IPS-18c (cell line): Measurements from ENCODE around the gene ACTN4.
"Not testable (repeated sequence)": the region's sequence is repeated elsewhere in the genome, so short reads cannot be mapped to it uniquely, and the experiment has no call there.

ENCODE experiments used
- H3K4me3 ChIP-seq: 2 replicates; pipeline ENCODE4 v1.7.0; 2013; ENCODE audit warnings: low read depth, mild to moderate bottlenecking, low read length, moderate library complexity; ENCODE audit not compliant: insufficient read depth
- H3K9me3 ChIP-seq: one replicate; pipeline ENCODE4 v1.6.1; 2013; ENCODE audit warnings: mild to moderate bottlenecking, low read length, moderate library complexity; ENCODE audit not compliant: control insufficient read depth, insufficient read depth

The ACTN4 gene

GRCh38 chr19:38744298-38744681 lies 96.8 kb downstream of the ACTN4 start, which contains the start of gene CAPN12:
TSS of gene CAPN12 (minus strand) at chr19:38744474. CDS start at chr19:38744165, 309 bp downstream.
- H3K4me3 ChIP-seq = no peak within 1 kb of the TSS
- H3K9me3 ChIP-seq = no peaks in the 10 kb centered on the region

GRCh38 chr19:38744874-38745273 lies 97.4 kb downstream of the ACTN4 start:
- H3K4me3 ChIP-seq = no peak overlapping the region

GRCh38 chr19:38745316-38745715 lies 97.9 kb downstream of the ACTN4 start:
- no peaks in the 10 kb centered on the region for H3K9me3 ChIP-seq
- H3K4me3 ChIP-seq = no peak overlapping the region

More at GRCh38 chr19:38744874-38745273, 97.4 kb downstream of the ACTN4 start:
- H3K9me3 ChIP-seq = no peaks in the 10 kb centered on the region

GRCh38 chr19:38753783-38754182 lies 106.3 kb downstream of the ACTN4 start:
- not testable (repeated sequence) for H3K4me3 ChIP-seq, H3K9me3 ChIP-seq

GRCh38 chr19:38754196-38754595 lies 106.7 kb downstream of the ACTN4 start:
- not testable (repeated sequence) for H3K9me3 ChIP-seq, H3K4me3 ChIP-seq

GRCh38 chr19:38759590-38760003 lies 112.1 kb downstream of the ACTN4 start:
- H3K9me3 ChIP-seq = no peaks in the 10 kb centered on the region

GRCh38 chr19:38760805-38761517 lies 113.5 kb downstream of the ACTN4 start:
- H3K9me3 ChIP-seq, H3K4me3 ChIP-seq: not testable (repeated sequence)

More at GRCh38 chr19:38759590-38760003, 112.1 kb downstream of the ACTN4 start:
- no peak overlapping the region for H3K4me3 ChIP-seq

- not testable (repeated sequence) for H3K4me3 ChIP-seq, H3K9me3 ChIP-seq
Measured at GRCh38 chr19:38761884-38762389, 114.5 kb downstream of the ACTN4 start.

- no peak overlapping the region for H3K4me3 ChIP-seq
- no peaks in the 10 kb centered on the region for H3K9me3 ChIP-seq
Measured at GRCh38 chr19:38763795-38764220, 116.4 kb downstream of the ACTN4 start.

- no peak overlapping the region for H3K4me3 ChIP-seq
Measured at GRCh38 chr19:38765214-38765613, 117.8 kb downstream of the ACTN4 start.

GRCh38 chr19:38766276-38767047 lies 119.0 kb downstream of the ACTN4 start:
- Histone ChIP-seq H3K4me3 (no peak overlapping the region), H3K9me3 (no peaks in the 10 kb centered on the region)

More at GRCh38 chr19:38765214-38765613, 117.8 kb downstream of the ACTN4 start:
- H3K9me3 ChIP-seq = no peaks in the 10 kb centered on the region

- H3K4me3 ChIP-seq = peak overlapping the region; percentile 38; the same call in 1 of the 2 replicates
Measured at GRCh38 chr19:38769635-38770211, 122.3 kb downstream of the ACTN4 start.

GRCh38 chr19:38770228-38770948 lies 122.9 kb downstream of the ACTN4 start:
- not testable (repeated sequence) for H3K9me3 ChIP-seq
- peak overlapping the region; percentile 38; the same call in 1 of the 2 replicates for H3K4me3 ChIP-seq

More at GRCh38 chr19:38769635-38770211, 122.3 kb downstream of the ACTN4 start:
- no peaks in the 10 kb centered on the region for H3K9me3 ChIP-seq

GRCh38 chr19:38770949-38771275 lies 123.5 kb downstream of the ACTN4 start:
- not testable (repeated sequence) for H3K4me3 ChIP-seq, H3K9me3 ChIP-seq

- H3K9me3 ChIP-seq, H3K4me3 ChIP-seq: not testable (repeated sequence)
Measured at GRCh38 chr19:38771569-38771968, 124.1 kb downstream of the ACTN4 start.

- Histone ChIP-seq H3K9me3 (no peaks in the 10 kb centered on the region), H3K4me3 (no peak within 1 kb of the TSS)
Measured at GRCh38 chr19:38773469-38774177, 126.2 kb downstream of the ACTN4 start, which contains the start of gene LGALS7. TSS of gene LGALS7 (minus strand) at chr19:38773517. CDS start at chr19:38773492, 25 bp downstream.
